MCF 10A (cell line): Measurements from ENCODE around the gene GAA. TPM values are rescaled to one million over a fixed set of nuclear protein-coding genes. Genes with fewer than 3 reads are reported as not detected.

Source experiments
- BruUV-seq: library from RNA; stranded (reverse); fragments of 400-500 nt; replicated peaks from 2 replicates; lab custom pipeline; 2021; lab: Mats Ljungman, UMichigan
- CTCF ChIA-PET: fragments of 300-600 bp; sonication (Branson Sonifier 250); formaldehyde crosslinking; extraction: SDS; loops from one replicate; lab custom pipeline; 2021; ENCODE audit warnings: antibody characterized with exemption, inconsistent platforms; lab: Yijun Ruan, JAX
- POLR2A ChIA-PET: fragments of 300-600, 350-650 bp; sonication (Branson Sonifier 250); formaldehyde crosslinking; extraction: SDS; loops from one replicate; lab custom pipeline; 2020; ENCODE audit warnings: antibody characterized with exemption, inconsistent platforms; lab: Yijun Ruan, JAX
- DNase-seq: peaks from one replicate; pipeline ENCODE4 v3.0.0-alpha.2; 2018; ENCODE audit not compliant: unreplicated experiment
- H3K27ac Mint-ChIP-seq: one replicate; pipeline ENCODE4 v1.8.0; 2022; ENCODE audit warnings: mild to moderate bottlenecking, low read depth, mixed read lengths; ENCODE audit not compliant: unreplicated experiment
- H3K27me3 Mint-ChIP-seq: one replicate; pipeline ENCODE4 v1.8.0; 2022; ENCODE audit warnings: mixed read lengths; ENCODE audit not compliant: insufficient read depth, unreplicated experiment
- H3K36me3 Mint-ChIP-seq: one replicate; pipeline ENCODE4 v1.8.0; 2022; ENCODE audit warnings: mild to moderate bottlenecking, moderate library complexity, mixed read lengths; ENCODE audit not compliant: insufficient read depth, unreplicated experiment
- H3K4me1 Mint-ChIP-seq: one replicate; pipeline ENCODE4 v1.8.0; 2022; ENCODE audit warnings: mixed read lengths; ENCODE audit not compliant: insufficient read depth, unreplicated experiment
- H3K4me3 Mint-ChIP-seq: one replicate; pipeline ENCODE4 v1.8.0; 2022; ENCODE audit warnings: mild to moderate bottlenecking, moderate library complexity, mixed read lengths; ENCODE audit not compliant: unreplicated experiment
- H3K9me3 Mint-ChIP-seq: one replicate; pipeline ENCODE4 v1.8.0; 2022; ENCODE audit warnings: mixed read lengths; ENCODE audit not compliant: unreplicated experiment
- intact Hi-C: fragments of 100-400 bp; cut with micrococcal nuclease; formaldehyde crosslinking; loops from 2 replicates; pipeline ENCODE4 v1.14.1; 2022
- total RNA-seq: library from RNA; stranded (reverse); gene quantifications from 2 replicates; pipeline ENCODE4 v1.2.3, GENCODE V29; 2022
- TF ChIP-seq, protein P1 (sequence below): fragments of 200-600 bp; IDR thresholded peaks from one replicate; pipeline ENCODE4 v1.8.0; 2022; ENCODE audit warnings: antibody characterized with exemption, mild to moderate bottlenecking; ENCODE audit not compliant: unreplicated experiment

Gene GAA
- total RNA-seq, 1 experiment from 2014 or later: 26.0 TPM

DNA sequence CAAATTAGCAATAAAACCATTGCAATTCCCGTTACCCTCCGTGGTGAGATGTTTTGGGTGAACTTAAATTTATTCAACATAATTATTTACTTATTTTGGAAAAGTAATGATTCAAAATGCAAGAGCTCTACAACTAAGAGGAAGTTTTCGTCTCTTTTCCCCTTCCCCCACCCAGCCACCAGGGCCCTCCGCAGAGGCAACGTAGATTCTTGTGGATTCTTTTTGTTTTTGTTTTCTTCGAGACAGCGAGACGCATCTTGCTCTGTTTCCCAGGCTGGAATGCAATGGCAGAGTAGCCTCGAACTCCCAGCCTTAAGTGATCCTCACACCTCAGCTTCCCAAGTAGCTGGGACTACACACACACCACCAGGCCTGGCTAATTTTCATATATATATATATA, 45.8 kb upstream of the GAA start:
- ChIA-PET CTCF (interaction anchor here (1.4 kb wide), 1 partner anchor 15 kb away, joined by 4 read pairs; no protein-coding TSS in a partner anchor), POLR2A (no interaction called here)
- no TSS peak for BruUV-seq
- H3K27me3 Mint-ChIP-seq: no peaks in the 10 kb centered on the region
- no peaks in the 10 kb centered on the region for H3K36me3 Mint-ChIP-seq
- no peaks in the 10 kb centered on the region for H3K4me1 Mint-ChIP-seq
- TF ChIP-seq, protein P1, sequence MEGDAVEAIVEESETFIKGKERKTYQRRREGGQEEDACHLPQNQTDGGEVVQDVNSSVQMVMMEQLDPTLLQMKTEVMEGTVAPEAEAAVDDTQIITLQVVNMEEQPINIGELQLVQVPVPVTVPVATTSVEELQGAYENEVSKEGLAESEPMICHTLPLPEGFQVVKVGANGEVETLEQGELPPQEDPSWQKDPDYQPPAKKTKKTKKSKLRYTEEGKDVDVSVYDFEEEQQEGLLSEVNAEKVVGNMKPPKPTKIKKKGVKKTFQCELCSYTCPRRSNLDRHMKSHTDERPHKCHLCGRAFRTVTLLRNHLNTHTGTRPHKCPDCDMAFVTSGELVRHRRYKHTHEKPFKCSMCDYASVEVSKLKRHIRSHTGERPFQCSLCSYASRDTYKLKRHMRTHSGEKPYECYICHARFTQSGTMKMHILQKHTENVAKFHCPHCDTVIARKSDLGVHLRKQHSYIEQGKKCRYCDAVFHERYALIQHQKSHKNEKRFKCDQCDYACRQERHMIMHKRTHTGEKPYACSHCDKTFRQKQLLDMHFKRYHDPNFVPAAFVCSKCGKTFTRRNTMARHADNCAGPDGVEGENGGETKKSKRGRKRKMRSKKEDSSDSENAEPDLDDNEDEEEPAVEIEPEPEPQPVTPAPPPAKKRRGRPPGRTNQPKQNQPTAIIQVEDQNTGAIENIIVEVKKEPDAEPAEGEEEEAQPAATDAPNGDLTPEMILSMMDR: no peak
- DNase-seq: no peak
- H3K4me3 Mint-ChIP-seq: no peak overlapping the region
- no peaks in the 10 kb centered on the region for H3K9me3 Mint-ChIP-seq
- intact Hi-C loops: no loop called here
- H3K27ac Mint-ChIP-seq: no peak overlapping the region

DNA sequence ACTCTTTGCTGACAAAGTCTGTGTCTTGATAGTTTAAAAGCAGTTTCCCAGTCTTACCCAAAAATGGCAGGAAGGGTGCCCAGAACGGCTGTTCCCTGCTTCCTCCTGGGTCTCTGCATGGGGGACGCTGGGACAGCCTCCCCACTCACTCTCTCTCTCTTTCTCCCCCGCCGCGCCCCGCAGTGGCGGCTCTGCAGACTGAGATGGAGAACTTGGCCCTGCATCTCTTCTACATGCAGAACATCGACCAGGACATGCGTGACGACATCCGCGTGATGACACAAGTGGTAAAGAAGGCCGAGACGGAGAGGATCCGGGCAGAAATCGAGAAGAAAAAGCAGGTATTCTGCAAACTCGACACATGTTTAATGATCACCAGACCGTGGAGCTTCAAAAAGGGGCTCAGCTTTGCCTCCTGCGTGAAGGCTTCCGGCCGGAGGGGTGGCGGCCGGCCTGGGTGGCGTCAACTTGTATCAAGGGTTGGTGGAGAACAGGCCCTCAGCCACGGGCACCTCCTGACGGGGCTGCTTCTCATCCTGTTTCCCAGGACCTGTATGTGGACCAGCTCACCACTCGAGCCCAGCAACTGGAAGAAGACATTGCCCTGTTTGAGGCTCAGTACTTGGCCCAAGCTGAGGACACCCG, 42.9 kb upstream of the GAA start:
- CTCF ChIA-PET: interaction anchor here (1.6 kb wide), 1 partner anchor 24 kb away, joined by 6 read pairs; no protein-coding TSS in a partner anchor

DNA sequence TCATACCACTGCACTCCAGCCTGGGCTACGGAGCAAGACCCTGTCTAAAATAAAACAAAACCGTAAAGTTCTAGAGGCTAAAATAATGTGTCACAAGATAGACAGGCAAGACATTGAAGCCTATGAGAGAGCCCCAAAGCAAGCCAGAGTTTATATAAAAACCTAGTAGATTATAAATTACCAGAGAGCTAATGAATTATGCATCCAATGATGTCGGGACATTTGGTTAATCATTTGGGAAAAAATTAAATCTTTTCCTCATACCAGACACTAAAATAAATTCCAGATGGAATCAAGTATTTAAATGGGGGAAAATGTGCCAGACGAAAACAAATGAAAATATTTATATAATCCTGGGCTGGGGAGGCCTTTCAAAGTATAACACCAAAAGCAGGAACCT, 40.7 kb upstream of the GAA start:
- ChIA-PET CTCF (interaction anchor here (0.7 kb wide), 1 partner anchor 1541 kb away, joined by 3 read pairs; no protein-coding TSS in a partner anchor), POLR2A (no interaction called here)
- TF ChIP-seq, protein P1: no peak
- intact Hi-C loops: no loop called here
- DNase-seq: no peak
- BruUV-seq: no TSS peak
- H3K36me3 Mint-ChIP-seq: no peaks in the 10 kb centered on the region
- H3K4me3 Mint-ChIP-seq: no peak overlapping the region
- no peaks in the 10 kb centered on the region for H3K9me3 Mint-ChIP-seq
- no peaks in the 10 kb centered on the region for H3K27me3 Mint-ChIP-seq
- peaks cover 8% of the 10 kb centered on the region for H3K4me1 Mint-ChIP-seq
- no peak overlapping the region for H3K27ac Mint-ChIP-seq

More for the DNA sequence above, 42.9 kb upstream of the GAA start:
- TF ChIP-seq, protein P1: no peak
- POLR2A ChIA-PET: interaction anchor here (0.6 kb wide), 1 partner anchor 128 kb away, joined by 3 read pairs; no protein-coding TSS in a partner anchor
- no TSS peak for BruUV-seq
- no peaks in the 10 kb centered on the region for H3K9me3 Mint-ChIP-seq
- H3K27ac Mint-ChIP-seq: no peak overlapping the region
- no peak overlapping the region for H3K4me3 Mint-ChIP-seq
- H3K4me1 Mint-ChIP-seq: no peaks in the 10 kb centered on the region
- no peaks in the 10 kb centered on the region for H3K27me3 Mint-ChIP-seq
- no peaks in the 10 kb centered on the region for H3K36me3 Mint-ChIP-seq
- intact Hi-C loops: no loop called here
- DNase-seq: no peak

DNA sequence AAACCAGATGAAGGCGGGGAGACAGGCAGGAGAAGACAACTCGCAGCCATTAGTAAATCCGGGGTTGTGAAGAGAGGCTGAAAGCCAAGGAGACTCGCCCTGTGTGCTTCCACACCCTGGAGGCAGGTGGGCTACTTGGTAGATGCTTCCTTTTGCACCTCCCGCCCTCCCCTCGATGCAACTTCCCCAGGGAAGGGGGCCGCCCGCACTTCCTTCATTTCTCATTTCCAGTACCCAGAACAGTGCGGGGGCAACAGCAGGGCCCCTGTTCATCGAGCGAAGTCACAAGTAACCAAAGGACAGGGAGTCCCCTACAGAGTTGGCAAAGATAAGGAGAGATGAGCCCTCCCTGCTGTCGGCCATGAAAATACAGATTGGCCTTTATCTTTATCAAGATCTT, 40.0 kb upstream of the GAA start:
- intact Hi-C loops: no loop called here
- H3K27ac Mint-ChIP-seq: no peak overlapping the region
- H3K4me1 Mint-ChIP-seq: peaks cover 8% of the 10 kb centered on the region
- H3K36me3 Mint-ChIP-seq: no peaks in the 10 kb centered on the region
- TF ChIP-seq, protein P1: no peak
- DNase-seq: no peak
- CTCF ChIA-PET: interaction anchor here (0.6 kb wide), 1 partner anchor 150 kb away, joined by 3 read pairs; no protein-coding TSS in a partner anchor
- no TSS peak for BruUV-seq
- POLR2A ChIA-PET: no interaction called here
- no peaks in the 10 kb centered on the region for H3K27me3 Mint-ChIP-seq
- H3K4me3 Mint-ChIP-seq: no peak overlapping the region
- no peaks in the 10 kb centered on the region for H3K9me3 Mint-ChIP-seq
